Common myeloid progenitor, CD34-positive (primary cell): ENCODE data around the gene DGCR2.

Source experiments
- CTCF ChIA-PET: fragments of 350-600 bp; sonication (Branson Sonifier 250); formaldehyde crosslinking; loops from one replicate; lab custom pipeline; 2021; ENCODE audit warnings: antibody characterized with exemption; lab: Charles Lee
- POLR2A ChIA-PET: fragments of 350-600 bp; sonication (Branson Sonifier 250); formaldehyde crosslinking; loops from one replicate; lab custom pipeline; 2021; ENCODE audit warnings: antibody characterized with exemption; lab: Charles Lee
- DNase-seq, 3 donors: peaks; one replicate each; pipeline versions ENCODE4 v3.0.0 to v3.0.0-alpha.2; 2013
- H3K27ac ChIP-seq, 2 experiments: 1 replicate in 1 of 2; 2 replicates in 1 of 2; pipeline ENCODE4 v1.7.0; 2013; ENCODE audit warnings: inconsistent platforms in 2 of 2, low read length in 2 of 2, mild to moderate bottlenecking in 2 of 2, low read depth in 1 of 2, moderate library complexity in 1 of 2; ENCODE audit not compliant: severe bottlenecking in 2 of 2, insufficient read depth in 1 of 2, poor library complexity in 1 of 2
- H3K27me3 ChIP-seq, 5 experiments: replicated peaks in 2 of 5; 1 replicate in 3 of 5; 2 replicates in 2 of 5; pipeline versions ENCODE4 v1.6.1 to v1.7.0; 2013; ENCODE audit warnings: low read length in 4 of 5, mild to moderate bottlenecking in 2 of 5, moderate library complexity in 2 of 5, inconsistent platforms in 1 of 5; ENCODE audit not compliant: insufficient read depth in 5 of 5, control insufficient read depth in 4 of 5
- H3K36me3 ChIP-seq, 4 experiments: 1 replicate in 2 of 4; 2 replicates in 2 of 4; pipeline versions ENCODE4 v1.6.1 to v1.7.0; 2013; ENCODE audit warnings: low read length in 3 of 4, control low read depth in 1 of 4, mild to moderate bottlenecking in 1 of 4; ENCODE audit not compliant: control insufficient read depth in 4 of 4, insufficient read depth in 4 of 4
- H3K4me1 ChIP-seq, 4 experiments: 1 replicate in 3 of 4; 2 replicates in 1 of 4; pipeline versions ENCODE4 v1.6.1 to v1.7.1; 2013; ENCODE audit warnings: low read length in 3 of 4, mild to moderate bottlenecking in 3 of 4, control low read depth in 1 of 4, inconsistent platforms in 1 of 4, moderate library complexity in 1 of 4; ENCODE audit not compliant: control insufficient read depth in 4 of 4, insufficient read depth in 4 of 4; ENCODE audit errors: control extremely low read depth in 1 of 4
- H3K4me3 ChIP-seq, 7 experiments: 1 replicate in 4 of 7; 2 replicates in 3 of 7; pipeline versions ENCODE4 v1.5.1 to v1.7.0; 2013; ENCODE audit warnings: mild to moderate bottlenecking in 7 of 7, low read length in 6 of 7, moderate library complexity in 6 of 7, inconsistent platforms in 2 of 7, low read depth in 2 of 7, control low read depth in 1 of 7; ENCODE audit not compliant: insufficient read depth in 4 of 7, control insufficient read depth in 1 of 7; ENCODE audit errors: extremely low read depth in 1 of 7
- H3K9me3 ChIP-seq, 5 experiments: 1 replicate in 4 of 5; 2 replicates in 1 of 5; pipeline versions ENCODE4 v1.6.1 to v1.7.1; 2013; ENCODE audit warnings: low read length in 4 of 5, mild to moderate bottlenecking in 2 of 5, inconsistent platforms in 1 of 5, low read depth in 1 of 5, moderate library complexity in 1 of 5; ENCODE audit not compliant: control insufficient read depth in 4 of 5, insufficient read depth in 2 of 5; ENCODE audit errors: control extremely low read depth in 1 of 5
- WGBS: methylation state at CpG from one replicate; pipeline ENCODE4 v1.1.5; 2013; ENCODE audit not compliant: insufficient coverage; 5-methylcytosine and 5-hydroxymethylcytosine counted together

Gene DGCR2

GRCh38 chr22:19062943-19063308 lies 59.3 kb downstream of the DGCR2 start:
- H3K36me3 ChIP-seq = peaks cover 21 to 93% (median 60%) of the 10 kb centered on the region in 4 experiments
- ChIA-PET POLR2A (no interaction called here), CTCF (no interaction called here)
- no peak overlapping the region for H3K4me3 ChIP-seq
- no peak for DNase-seq
- H3K27ac ChIP-seq = no peak overlapping the region
- H3K4me1 ChIP-seq = no peaks in the 10 kb centered on the region
- WGBS = 100% methylated on average over 3 of the region's 8 CpGs
- H3K27me3 ChIP-seq = no peaks in the 10 kb centered on the region
- no peaks in the 10 kb centered on the region for H3K9me3 ChIP-seq

- no peak overlapping the region for H3K4me3 ChIP-seq
- CTCF ChIA-PET = no interaction called here
- POLR2A ChIA-PET = interaction anchor here (0.5 kb wide), 1 partner anchor 18 kb away, joined by 3 read pairs; no protein-coding TSS in a partner anchor
- peaks cover 21 to 94% (median 65%) of the 10 kb centered on the region in 4 experiments for H3K36me3 ChIP-seq
- no peaks in the 10 kb centered on the region for H3K9me3 ChIP-seq
- no peaks in the 10 kb centered on the region for H3K4me1 ChIP-seq
- H3K27me3 ChIP-seq = no peaks in the 10 kb centered on the region
- WGBS = 96% methylated on average over 10 of the region's 12 CpGs
- no peak overlapping the region for H3K27ac ChIP-seq
- no peak for DNase-seq
Measured at GRCh38 chr22:19062139-19062942, 59.9 kb downstream of the DGCR2 start.

GRCh38 chr22:19061471-19062138 lies 60.6 kb downstream of the DGCR2 start:
- peaks cover 21 to 96% (median 67%) of the 10 kb centered on the region in 4 experiments for H3K36me3 ChIP-seq
- CTCF ChIA-PET = no interaction called here
- POLR2A ChIA-PET = interaction anchor here (0.5 kb wide), 1 partner anchor 18 kb away, joined by 3 read pairs; no protein-coding TSS in a partner anchor

DNA sequence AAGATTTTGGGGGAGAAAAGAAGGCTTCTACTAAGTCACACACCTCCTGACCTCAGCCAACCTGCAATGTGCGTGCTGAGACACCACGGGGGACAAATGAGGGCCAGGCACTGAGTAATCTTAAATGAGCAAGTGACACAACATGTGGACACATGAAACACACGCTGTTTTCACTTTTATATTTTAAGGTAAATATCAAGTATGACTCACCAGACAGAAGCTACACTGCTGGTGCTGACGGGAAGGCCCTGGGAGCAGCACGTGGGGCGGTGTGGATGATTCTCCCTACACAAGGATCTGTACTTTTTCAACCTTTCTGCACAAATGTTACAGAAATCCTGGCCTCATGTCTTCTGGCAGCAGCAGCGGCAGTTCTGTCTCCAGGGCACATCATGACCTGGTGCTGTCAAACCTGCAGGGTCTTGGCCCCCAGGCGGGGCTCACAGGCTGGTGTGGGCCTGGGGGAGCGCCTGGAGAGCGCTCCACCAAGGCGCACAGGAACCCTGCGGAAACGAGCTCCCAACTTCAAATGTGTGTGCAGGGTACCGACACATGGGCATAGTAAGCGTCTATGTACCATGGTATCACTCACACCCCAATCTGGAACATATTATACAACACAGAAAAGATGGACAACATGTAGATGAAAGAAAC lies 61.7 kb downstream of the DGCR2 start:
- WGBS = 97% methylated on average over 11 of the region's 15 CpGs
- ChIA-PET CTCF (no interaction called here), POLR2A (no interaction called here)
- Histone ChIP-seq H3K36me3 (peaks cover 21 to 94% (median 68%) of the 10 kb centered on the region in 4 experiments), H3K4me1 (no peaks in the 10 kb centered on the region), H3K27ac (no peak overlapping the region), H3K9me3 (no peaks in the 10 kb centered on the region), H3K4me3 (no peak overlapping the region), H3K27me3 (no peaks in the 10 kb centered on the region)
- DNase-seq = no peak

More at GRCh38 chr22:19061471-19062138, 60.6 kb downstream of the DGCR2 start:
- Histone ChIP-seq H3K9me3 (no peaks in the 10 kb centered on the region), H3K4me3 (no peak overlapping the region), H3K27ac (no peak overlapping the region), H3K27me3 (no peaks in the 10 kb centered on the region), H3K4me1 (no peaks in the 10 kb centered on the region)
- no peak for DNase-seq
- WGBS = 97% methylated on average over 4 of the region's 6 CpGs

DNA sequence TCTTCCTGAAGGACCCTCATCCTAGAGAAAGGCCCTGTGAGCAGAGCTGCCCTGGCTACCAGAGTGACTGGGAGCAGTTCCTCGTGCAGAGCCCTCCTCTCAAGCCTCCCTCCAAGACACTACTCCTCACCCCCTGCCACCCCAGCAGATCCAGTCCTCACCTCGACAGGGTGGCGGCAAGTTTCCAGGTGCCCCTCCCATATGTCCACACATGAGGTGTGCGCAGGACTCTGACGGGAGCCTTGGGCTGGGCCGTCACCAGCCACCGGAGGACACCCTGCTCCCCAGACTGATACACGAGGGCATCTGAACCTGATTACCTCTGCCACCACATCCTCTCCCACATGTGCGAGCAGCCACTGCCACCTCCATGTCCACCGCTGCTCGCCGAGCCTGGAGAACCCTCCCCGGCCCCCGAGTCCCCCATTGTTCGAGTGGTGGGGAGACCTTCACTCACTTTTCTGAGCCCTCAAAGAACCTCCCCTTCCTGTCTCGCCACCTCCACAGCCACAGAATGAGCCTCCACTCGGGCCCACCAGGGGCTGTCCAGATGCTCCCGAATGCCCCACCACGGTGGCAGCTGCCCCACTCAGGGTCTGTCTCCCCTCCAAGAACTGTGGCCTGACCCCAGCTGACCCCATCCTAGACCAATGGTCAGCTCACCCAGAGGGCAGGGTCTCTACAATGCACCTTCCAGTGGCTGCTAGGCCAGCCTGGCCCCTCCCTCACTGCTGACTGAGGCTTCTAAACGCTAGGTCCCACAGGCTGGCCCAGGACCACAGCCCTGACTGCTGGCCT lies 62.5 kb downstream of the DGCR2 start:
- H3K36me3 ChIP-seq = peaks cover 16 to 86% (median 64%) of the 10 kb centered on the region in 4 experiments
- CTCF ChIA-PET = interaction anchor here (0.5 kb wide), 1 partner anchor 50 kb away, joined by 3 read pairs; no protein-coding TSS in a partner anchor
- POLR2A ChIA-PET = no interaction called here
- no peaks in the 10 kb centered on the region for H3K27me3 ChIP-seq
- H3K9me3 ChIP-seq = no peaks in the 10 kb centered on the region
- H3K4me1 ChIP-seq = no peaks in the 10 kb centered on the region
- no peak overlapping the region for H3K4me3 ChIP-seq
- no peak for DNase-seq
- no peak overlapping the region for H3K27ac ChIP-seq
- WGBS = 96% methylated on average over 19 of the region's 20 CpGs

GRCh38 chr22:19058713-19059451 lies 63.3 kb downstream of the DGCR2 start:
- H3K4me1 ChIP-seq = no peaks in the 10 kb centered on the region
- DNase-seq = no peak
- H3K27ac ChIP-seq = no peak overlapping the region
- H3K27me3 ChIP-seq = no peaks in the 10 kb centered on the region
- H3K4me3 ChIP-seq = no peak overlapping the region
- H3K36me3 ChIP-seq = peaks cover 8 to 84% (median 59%) of the 10 kb centered on the region in 4 experiments
- ChIA-PET POLR2A (no interaction called here), CTCF (no interaction called here)
- WGBS = 96% methylated on average over 16 of the region's 16 CpGs
- no peaks in the 10 kb centered on the region for H3K9me3 ChIP-seq
